Bronchial epithelial cell (primary cell): ENCODE results near the gene GAS2. TPM values are rescaled to one million over a fixed set of nuclear protein-coding genes. Genes with fewer than 3 reads are reported as not detected.

Experiments used
- DNase-seq: peaks from one replicate; pipeline ENCODE4 v3.0.0-alpha.2; 2010; ENCODE audit warnings: low read depth
- FAIRE-seq: peaks from 2 replicates; lab custom pipeline; 2011; peaks lifted over from hg19 to GRCh38; lab: Jason Lieb, UNC
- H3K27me3 ChIP-seq: 2 replicates; pipeline ENCODE4 v1.5.1; 2011; ENCODE audit warnings: low read length; ENCODE audit not compliant: control insufficient read depth, insufficient read depth
- H3K36me3 ChIP-seq: 2 replicates; pipeline ENCODE4 v1.5.1; 2011; ENCODE audit warnings: low read length; ENCODE audit not compliant: control insufficient read depth, insufficient read depth
- H3K4me3 ChIP-seq: 2 replicates; pipeline ENCODE4 v1.5.1; 2011; ENCODE audit warnings: mild to moderate bottlenecking, low read depth, low read length, control low read depth
- CTCF ChIP-seq: IDR thresholded peaks from 2 replicates; pipeline ENCODE4 v1.5.1; 2011; ENCODE audit warnings: mild to moderate bottlenecking, moderate library complexity, low read length, control low read depth, inconsistent platforms; ENCODE audit not compliant: insufficient read depth, severe bottlenecking
- total RNA-seq: library from RNA; depleted of rRNA; stranded (reverse); fragments of >200 nt; gene quantifications from 2 replicates; pipeline ENCODE4 v1.2.1, GENCODE V29; 2014

GAS2 gene
- total RNA-seq, 1 donor from 2014 or later: 1.1 TPM

- Histone ChIP-seq H3K4me3 (no peak overlapping the region), H3K27me3 (peaks cover 2% of the 10 kb centered on the region), H3K36me3 (no peaks in the 10 kb centered on the region)
- DNase-seq (no peak), FAIRE-seq (no peak)
- no peak for TF ChIP-seq CTCF
Observed at GRCh38 chr11:22808571-22809197, 142.3 kb downstream of the GAS2 start.

- FAIRE-seq (no peak), DNase-seq (no peak)
- H3K36me3 ChIP-seq: no peaks in the 10 kb centered on the region
- no peak overlapping the region for H3K4me3 ChIP-seq
- no peaks in the 10 kb centered on the region for H3K27me3 ChIP-seq
- TF ChIP-seq CTCF: no peak
Observed at GRCh38 chr11:22809893-22810292, 143.5 kb downstream of the GAS2 start.

GRCh38 chr11:22822203-22822602 lies 155.8 kb downstream of the GAS2 start:
- FAIRE-seq (no peak), DNase-seq (no peak)
- TF ChIP-seq CTCF: no peak
- H3K27me3 ChIP-seq: no peaks in the 10 kb centered on the region
- no peak overlapping the region for H3K4me3 ChIP-seq
- H3K36me3 ChIP-seq: peaks cover 2% of the 10 kb centered on the region

- H3K27me3 ChIP-seq: no peaks in the 10 kb centered on the region
- no peak for FAIRE-seq
- no peak for TF ChIP-seq CTCF
- DNase-seq: no peak
- H3K36me3 ChIP-seq: peaks cover 1% of the 10 kb centered on the region
- H3K4me3 ChIP-seq: no peak overlapping the region
Observed at GRCh38 chr11:22828373-22828772, 162.0 kb downstream of the GAS2 start.

GRCh38 chr11:22829231-22830081 lies 163.0 kb downstream of the GAS2 start, which contains the start of gene SVIP:
SVIP (minus strand) TSS chr11:22829801; CDS start chr11:22829748, 53 bp downstream.
- FAIRE-seq: no peak
- Histone ChIP-seq H3K27me3 (no peaks in the 10 kb centered on the region), H3K36me3 (peaks cover 1% of the 10 kb centered on the region), H3K4me3 (peak within 1 kb of the TSS; percentile 93)
- peak; percentile 80 for TF ChIP-seq CTCF
- peak; percentile 79 for DNase-seq
